IMR-90 (cell line): ENCODE measurements around the gene MLLT1. TPM values are rescaled to one million over a fixed set of nuclear protein-coding genes. Genes with fewer than 3 reads are reported as not detected.

Experiments used
- ATAC-seq: fragments of 200-7000 bp; cut with Tn5 transposase; 2 replicates; pipeline ENCODE4 v1.9.1; 2020; ENCODE audit warnings: low read depth, mild to moderate bottlenecking, moderate library complexity
- BruUV-seq: library from RNA; stranded (reverse); fragments of 400-500 nt; replicated peaks from 2 replicates; lab custom pipeline; 2021; lab: Mats Ljungman, UMichigan
- CTCF ChIA-PET: fragments of 300-600 bp; formaldehyde crosslinking; extraction: SDS; loops from one replicate; lab custom pipeline; 2021; ENCODE audit warnings: antibody characterized with exemption; lab: Yijun Ruan, JAX
- POLR2A ChIA-PET: fragments of 300-600 bp; sonication (Branson Sonifier 250); formaldehyde crosslinking; loops from one replicate; lab custom pipeline; 2022; ENCODE audit warnings: antibody characterized with exemption; ENCODE audit not compliant: unreplicated experiment; lab: Charles Lee
- DNase-seq: peaks from one replicate; pipeline ENCODE4 v3.0.0; 2013
- H2AFZ ChIP-seq: replicated peaks from 2 replicates; pipeline ENCODE3; 2013; ENCODE audit warnings: low read length, mild to moderate bottlenecking; ENCODE audit not compliant: poor library complexity
- H2AK5ac ChIP-seq: 2 replicates; pipeline ENCODE4 v1.6.1; 2013; ENCODE audit warnings: low read depth, low read length, inconsistent platforms
- H2AK9ac ChIP-seq: replicated peaks from 2 replicates; pipeline ENCODE3; 2013; ENCODE audit warnings: mild to moderate bottlenecking, low read depth, low read length, moderate library complexity; ENCODE audit not compliant: poor library complexity
- H2BK120ac ChIP-seq: 2 replicates; pipeline ENCODE4 v1.6.1; 2013; ENCODE audit warnings: low read depth, low read length, inconsistent platforms
- H2BK15ac ChIP-seq: 3 replicates; pipeline ENCODE4 v1.6.1; 2013; ENCODE audit warnings: low read depth, low read length, inconsistent platforms
- H2BK20ac ChIP-seq: 2 replicates; pipeline ENCODE4 v1.6.1; 2013; ENCODE audit warnings: low read depth, mild to moderate bottlenecking, inconsistent platforms, low read length, moderate library complexity
- H2BK5ac ChIP-seq: 2 replicates; pipeline ENCODE4 v1.6.1; 2013; ENCODE audit warnings: mild to moderate bottlenecking, low read depth, low read length, inconsistent platforms; ENCODE audit not compliant: poor library complexity, severe bottlenecking
- H3K14ac ChIP-seq: replicated peaks from 2 replicates; pipeline ENCODE4 v1.6.1; 2013; ENCODE audit warnings: low read depth, low read length, inconsistent platforms
- H3K18ac ChIP-seq: 2 replicates; pipeline ENCODE4 v1.6.1; 2013; ENCODE audit warnings: low read depth, low read length, control low read depth
- H3K23ac ChIP-seq: 2 replicates; pipeline ENCODE4 v1.6.1; 2013; ENCODE audit warnings: low read depth, low read length, inconsistent platforms
- H3K27ac ChIP-seq: 2 replicates; pipeline ENCODE4 v1.5.1; 2013; ENCODE audit warnings: mild to moderate bottlenecking, control low read depth, low read length; ENCODE audit not compliant: insufficient read depth
- H3K27me3 ChIP-seq: 2 replicates; pipeline ENCODE4 v1.6.1; 2013; ENCODE audit warnings: low read length; ENCODE audit not compliant: control insufficient read depth, insufficient read depth
- H3K36me3 ChIP-seq: 2 replicates; pipeline ENCODE4 v1.6.1; 2013; ENCODE audit warnings: low read length, mixed read lengths; ENCODE audit not compliant: control insufficient read depth, insufficient read depth
- H3K4ac ChIP-seq: 2 replicates; pipeline ENCODE4 v1.6.1; 2013; ENCODE audit warnings: low read depth, low read length, inconsistent platforms
- H3K4me1 ChIP-seq: 2 replicates; pipeline ENCODE4 v1.6.1; 2013; ENCODE audit warnings: low read length, mixed read lengths; ENCODE audit not compliant: control insufficient read depth, insufficient read depth
- H3K4me2 ChIP-seq: 2 replicates; pipeline ENCODE4 v1.6.1; 2013; ENCODE audit warnings: low read depth, mild to moderate bottlenecking, control low read depth, low read length, moderate library complexity
- H3K4me3 ChIP-seq: 2 replicates; pipeline ENCODE4 v1.5.1; 2013; ENCODE audit warnings: low read depth, mild to moderate bottlenecking, control low read depth, low read length, moderate library complexity; ENCODE audit not compliant: insufficient read depth
- H3K56ac ChIP-seq: 2 replicates; pipeline ENCODE4 v1.6.1; 2013; ENCODE audit warnings: low read length, inconsistent platforms; ENCODE audit not compliant: insufficient read depth; ENCODE audit errors: extremely low read depth
- H3K79me1 ChIP-seq, 2 experiments: 2 replicates each; pipeline ENCODE4 v1.6.1; 2013; ENCODE audit warnings: low read length in 2 of 2, inconsistent platforms in 1 of 2, low read depth in 1 of 2
- H3K9ac ChIP-seq: 2 replicates; pipeline ENCODE4 v1.6.1; 2013; ENCODE audit warnings: low read depth, low read length, control low read depth
- H3K9me1 ChIP-seq: 2 replicates; pipeline ENCODE4 v1.6.1; 2013; ENCODE audit warnings: low read length, inconsistent platforms; ENCODE audit not compliant: insufficient read depth
- H3K9me3 ChIP-seq: 2 replicates; pipeline ENCODE4 v1.6.1; 2013; ENCODE audit warnings: low read length; ENCODE audit not compliant: control insufficient read depth, insufficient read depth
- H4K20me1 ChIP-seq: 2 replicates; pipeline ENCODE4 v1.6.1; 2013; ENCODE audit warnings: low read length, inconsistent platforms; ENCODE audit not compliant: insufficient read depth
- H4K5ac ChIP-seq: 2 replicates; pipeline ENCODE4 v1.6.1; 2013; ENCODE audit warnings: mild to moderate bottlenecking, low read depth, low read length, control low read depth
- H4K8ac ChIP-seq, 2 experiments: 2 replicates each; pipeline ENCODE4 v1.6.1; 2013; ENCODE audit warnings: low read depth in 2 of 2, low read length in 2 of 2, control low read depth in 1 of 2, inconsistent platforms in 1 of 2
- H4K91ac ChIP-seq: 2 replicates; pipeline ENCODE4 v1.6.1; 2013; ENCODE audit warnings: low read depth, low read length, inconsistent platforms; ENCODE audit not compliant: insufficient read depth
- CEBPB ChIP-seq: IDR thresholded peaks from 2 replicates; pipeline ENCODE4 v1.6.1; 2012; ENCODE audit warnings: low read depth, low read length, improper control_type of control experiment
- FOS ChIP-seq: fragments of 150-350 bp; IDR thresholded peaks from 2 replicates; pipeline ENCODE4 v1.6.1; 2016; ENCODE audit warnings: low read depth, low read length
- MAFK ChIP-seq: IDR thresholded peaks from 2 replicates; pipeline ENCODE4 v1.6.1; 2012; ENCODE audit warnings: low read depth, low read length, improper control_type of control experiment
- MAZ ChIP-seq: IDR thresholded peaks from 2 replicates; pipeline ENCODE4 v1.6.1; 2012; ENCODE audit warnings: low read depth, mild to moderate bottlenecking, low read length, improper control_type of control experiment, moderate library complexity, borderline replicate concordance
- MXI1 ChIP-seq: IDR thresholded peaks from 2 replicates; pipeline ENCODE4 v1.6.1; 2012; ENCODE audit warnings: low read depth, mild to moderate bottlenecking, low read length, moderate library complexity, borderline replicate concordance
- NFE2L2 ChIP-seq: fragments of 150-350 bp; IDR thresholded peaks from 2 replicates; pipeline ENCODE4 v1.6.1; 2016; ENCODE audit warnings: low read depth, mild to moderate bottlenecking, low read length
- RAD21 ChIP-seq: IDR thresholded peaks from 2 replicates; pipeline ENCODE4 v1.6.1; 2012; ENCODE audit warnings: low read length, improper control_type of control experiment
- RCOR1 ChIP-seq: IDR thresholded peaks from 2 replicates; pipeline ENCODE4 v1.6.1; 2012; ENCODE audit warnings: mild to moderate bottlenecking, low read length, improper control_type of control experiment; ENCODE audit not compliant: insufficient replicate concordance
- RFX5 ChIP-seq: IDR thresholded peaks from 2 replicates; pipeline ENCODE4 v1.8.0; 2012; ENCODE audit warnings: low read depth, mild to moderate bottlenecking, low read length, moderate library complexity
- WGBS, 2 experiments: methylation state at CpG; one replicate each; pipeline versions ENCODE4 v1.1.5 to v1.1.7; 2013; ENCODE audit warnings: missing lambda C conversion rate in 2 of 2; ENCODE audit not compliant: insufficient read length in 1 of 2; ENCODE audit errors: extremely low coverage in 2 of 2; 5-methylcytosine and 5-hydroxymethylcytosine counted together
- dilution Hi-C: fragments of 300-500 bp; cut with HindIII; formaldehyde crosslinking; loops from one replicate; pipeline ENCODE4 v1.14.3; 2018; ENCODE audit warnings: low sequenced_read_pairs; ENCODE audit not compliant: unreplicated experiment
- in situ Hi-C: fragments of 300-500 bp; cut with MboI; formaldehyde crosslinking; loops from 3 replicates; pipeline ENCODE4 v1.14.3; 2019; ENCODE audit warnings: low sequenced_read_pairs, inconsistent platforms, mixed read lengths
- intact Hi-C: fragments of 100-400 bp; cut with micrococcal nuclease; formaldehyde crosslinking; loops from 2 replicates; pipeline ENCODE4 v1.10.0; 2022
- polyA plus RNA-seq, 3 experiments: library from polyadenylated mRNA; depleted of rRNA; stranded (reverse); fragments of >200 nt; gene quantifications; 2 replicates each; pipeline ENCODE4 v1.2.3, GENCODE V29; 2012; ENCODE audit warnings: low replicate concordance in 1 of 3
- total RNA-seq: library from RNA; depleted of rRNA; stranded (reverse); fragments of >200 nt; gene quantifications from 2 replicates; pipeline ENCODE4 v1.2.3, GENCODE V29; 2012
- TF ChIP-seq, protein P1 (sequence below): conservative IDR thresholded peaks from 2 replicates; pipeline ENCODE4 v1.5.1; 2012; ENCODE audit warnings: mild to moderate bottlenecking, low read depth, low read length, improper control_type of control experiment

The MLLT1 gene
- total and polyA plus RNA-seq, 2 of the 4 experiments (the other 2 are of a cell fraction): 1.3 to 30.6 TPM

DNA sequence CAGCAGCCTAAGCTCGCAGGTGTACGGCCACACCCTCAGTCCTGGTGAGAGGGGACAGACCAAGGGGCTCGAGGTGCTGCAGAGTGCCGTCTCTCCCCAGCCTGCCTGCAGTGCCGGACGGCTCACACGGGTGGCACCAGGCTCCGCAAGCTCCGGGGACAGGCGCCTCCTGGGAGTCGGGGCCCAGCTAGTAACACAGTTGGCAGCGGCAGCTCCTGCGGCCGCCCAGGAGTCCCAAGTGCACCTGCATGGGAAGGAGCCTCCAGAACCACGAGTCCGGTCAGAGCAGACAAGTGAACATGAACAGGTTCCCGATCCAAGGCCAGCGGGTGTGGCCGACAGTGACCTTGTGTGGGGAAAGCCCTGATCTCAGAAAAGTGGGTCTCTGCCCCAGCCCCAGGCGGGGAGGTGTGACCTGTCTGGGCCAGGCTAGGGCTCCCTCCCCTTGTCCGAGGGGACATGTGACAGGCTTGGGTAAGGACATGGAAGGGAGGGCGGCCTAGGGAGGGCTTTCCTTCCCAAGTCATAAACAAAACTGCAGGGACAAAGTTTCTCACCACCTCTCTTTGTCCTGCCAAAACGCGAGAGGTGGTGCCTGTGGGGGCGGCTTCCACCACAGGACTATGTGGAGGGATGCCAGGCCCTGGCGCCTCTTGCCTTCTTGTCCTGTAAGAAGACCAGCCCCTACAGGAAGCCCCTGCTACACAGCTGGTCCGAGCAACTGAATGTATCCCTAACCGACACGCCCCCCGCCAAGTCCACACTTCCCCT, 46.5 kb downstream of the MLLT1 start (continued):
- TF ChIP-seq, protein P1, sequence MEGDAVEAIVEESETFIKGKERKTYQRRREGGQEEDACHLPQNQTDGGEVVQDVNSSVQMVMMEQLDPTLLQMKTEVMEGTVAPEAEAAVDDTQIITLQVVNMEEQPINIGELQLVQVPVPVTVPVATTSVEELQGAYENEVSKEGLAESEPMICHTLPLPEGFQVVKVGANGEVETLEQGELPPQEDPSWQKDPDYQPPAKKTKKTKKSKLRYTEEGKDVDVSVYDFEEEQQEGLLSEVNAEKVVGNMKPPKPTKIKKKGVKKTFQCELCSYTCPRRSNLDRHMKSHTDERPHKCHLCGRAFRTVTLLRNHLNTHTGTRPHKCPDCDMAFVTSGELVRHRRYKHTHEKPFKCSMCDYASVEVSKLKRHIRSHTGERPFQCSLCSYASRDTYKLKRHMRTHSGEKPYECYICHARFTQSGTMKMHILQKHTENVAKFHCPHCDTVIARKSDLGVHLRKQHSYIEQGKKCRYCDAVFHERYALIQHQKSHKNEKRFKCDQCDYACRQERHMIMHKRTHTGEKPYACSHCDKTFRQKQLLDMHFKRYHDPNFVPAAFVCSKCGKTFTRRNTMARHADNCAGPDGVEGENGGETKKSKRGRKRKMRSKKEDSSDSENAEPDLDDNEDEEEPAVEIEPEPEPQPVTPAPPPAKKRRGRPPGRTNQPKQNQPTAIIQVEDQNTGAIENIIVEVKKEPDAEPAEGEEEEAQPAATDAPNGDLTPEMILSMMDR: no peak

DNA sequence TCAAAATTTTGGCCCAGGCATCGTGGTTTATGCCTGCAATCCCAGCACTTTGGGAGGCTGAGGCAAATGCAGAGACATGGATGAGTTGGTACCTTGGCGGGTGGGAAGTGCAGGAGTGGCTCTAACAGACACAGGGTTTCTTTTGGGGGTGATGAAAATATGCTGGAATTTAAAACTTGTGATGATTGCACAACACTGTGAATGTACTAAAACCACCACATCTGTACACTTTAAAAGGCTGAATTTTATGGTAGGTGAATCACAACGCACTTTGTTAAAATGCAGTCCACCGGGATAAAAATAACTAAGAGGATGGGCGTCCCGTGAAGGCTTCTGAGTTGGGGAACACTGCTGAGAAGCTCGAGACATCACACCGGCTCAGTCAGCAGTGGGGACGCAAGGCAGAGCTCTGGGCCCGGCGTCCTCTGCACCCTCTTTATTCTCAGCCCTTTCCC, 47.1 kb downstream of the MLLT1 start:
- Histone ChIP-seq H3K79me1 (peaks cover 32 to 93% of the 10 kb centered on the region in 2 experiments), H3K4me3 (no peak overlapping the region), H2BK5ac (peak overlapping the region; percentile 88), H3K9me1 (peaks cover 45% of the 10 kb centered on the region), H3K36me3 (peaks cover 18% of the 10 kb centered on the region), H2AK9ac (peak overlapping the region; percentile 88), H4K91ac (peak overlapping the region; percentile 81), H2AFZ (peak overlapping the region; percentile 45), H2AK5ac (peak overlapping the region; percentile 97), H3K56ac (peak overlapping the region; percentile 58; the same call in 1 of the 2 replicates), H2BK15ac (peak overlapping the region; percentile 91; the same call in 2 of the 3 replicates), H3K14ac (peak overlapping the region; percentile 76), H3K4me1 (peaks cover 32% of the 10 kb centered on the region), H2BK120ac (peak overlapping the region; percentile 92), H4K8ac (peak overlapping the region in 1 of 2 experiments; percentile 76; a peak in 2 of 4 replicates), H3K9ac (peak overlapping the region; percentile 31; the same call in 1 of the 2 replicates), H3K27ac (peak overlapping the region; percentile 86), H3K18ac (peak overlapping the region; percentile 47), H4K5ac (peak overlapping the region; percentile 17; the same call in 1 of the 2 replicates), H4K20me1 (peaks cover 80% of the 10 kb centered on the region), H3K4me2 (peak overlapping the region; percentile 56), H3K4ac (peak overlapping the region; percentile 90), H3K23ac (peak overlapping the region; percentile 69), H3K9me3 (no peaks in the 10 kb centered on the region), H3K27me3 (no peaks in the 10 kb centered on the region), H2BK20ac (peak overlapping the region; percentile 83)
- intact Hi-C loops: loop anchor here (5.0 kb wide), 1 partner anchor 40 kb away; no protein-coding TSS in a partner anchor
- in situ Hi-C loops: no loop called here
- ChIA-PET POLR2A (no interaction called here), CTCF (interaction anchor here (2.2 kb wide), 1 partner anchor 14 kb away, joined by 6 read pairs; no protein-coding TSS in a partner anchor)
- 0% methylated on average over 1 of the region's 11 CpGs; no CpG with 5 or more reads in 1 of the 2 experiments for WGBS, 2 experiments
- no TSS peak for BruUV-seq
- dilution Hi-C loops: no loop called here
- DNase-seq: peak; percentile 88
- peak; percentile 78 for ATAC-seq
- no peak for TF ChIP-seq MAZ
- TF ChIP-seq RAD21: peak; percentile 20; the same call in 1 of the 2 replicates
- peak; percentile 100 for TF ChIP-seq CEBPB
- TF ChIP-seq, protein P1: no peak
- no peak for TF ChIP-seq FOS
- TF ChIP-seq RCOR1: peak; percentile 85
- TF ChIP-seq MXI1: no peak
- TF ChIP-seq RFX5: no peak; the same call in 1 of the 2 replicates
- TF ChIP-seq NFE2L2: no peak
- no peak for TF ChIP-seq MAFK
